Measurements from ENCODE around the gene DYSF.
"Not testable (repeated sequence)": the region's sequence is repeated elsewhere in the genome, so short reads cannot be mapped to it uniquely, and the experiment has no call there.

DYSF gene

GRCh38 chr2:71453404-71454220 is at the start of gene DYSF:
DYSF (plus strand) TSS chr2:71453561.
- no peak for DNase-seq (ENCODE audit: low read depth in 2 of 2)

DNA sequence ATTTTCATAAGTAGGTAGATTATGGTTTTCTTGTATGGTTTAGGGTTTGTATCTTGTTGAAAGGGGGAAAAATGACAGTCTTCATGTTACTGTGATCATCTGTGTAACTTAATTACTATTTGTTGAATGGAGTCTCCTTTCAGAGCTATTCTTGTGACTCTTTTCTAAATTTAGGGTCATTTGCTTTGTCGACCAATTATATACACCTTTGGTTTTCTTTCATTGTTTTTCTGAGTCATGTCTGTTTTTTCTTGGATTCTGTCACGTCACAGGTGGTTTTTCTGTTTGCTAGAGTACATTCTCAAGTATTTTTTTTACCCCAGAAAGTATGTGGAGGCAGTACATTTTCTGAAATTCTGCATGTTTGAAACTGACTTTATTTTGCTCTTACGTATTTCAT is 43.8 kb upstream of the DYSF start:
- DNase-seq (ENCODE audit: low read depth in 2 of 2), result no peak

- no peak for DNase-seq (ENCODE audit: low read depth in 2 of 2)
Measured at GRCh38 chr2:71410696-71411095, 42.7 kb upstream of the DYSF start.

DNA sequence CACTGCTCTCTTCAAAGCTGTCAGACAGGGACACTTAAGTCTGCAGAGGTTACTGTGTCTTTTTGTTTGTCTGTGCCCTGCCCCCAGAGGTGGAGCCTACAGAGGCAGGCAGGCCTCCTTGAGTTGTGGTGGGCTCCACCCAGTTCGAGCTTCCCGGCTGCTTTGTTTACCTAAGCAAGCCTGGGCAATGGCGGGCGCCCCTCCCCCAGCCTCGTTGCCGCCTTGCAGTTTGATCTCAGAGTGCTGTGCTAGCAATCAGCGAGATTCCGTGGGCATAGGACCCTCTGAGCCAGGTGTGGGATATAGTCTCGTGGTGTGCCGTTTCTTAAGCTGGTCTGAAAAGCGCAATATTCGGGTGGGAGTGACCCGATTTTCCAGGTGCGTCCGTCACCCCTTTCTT is 36.5 kb upstream of the DYSF start:
- DNase-seq (ENCODE audit: low read depth in 2 of 2), result not testable (repeated sequence)

DNA sequence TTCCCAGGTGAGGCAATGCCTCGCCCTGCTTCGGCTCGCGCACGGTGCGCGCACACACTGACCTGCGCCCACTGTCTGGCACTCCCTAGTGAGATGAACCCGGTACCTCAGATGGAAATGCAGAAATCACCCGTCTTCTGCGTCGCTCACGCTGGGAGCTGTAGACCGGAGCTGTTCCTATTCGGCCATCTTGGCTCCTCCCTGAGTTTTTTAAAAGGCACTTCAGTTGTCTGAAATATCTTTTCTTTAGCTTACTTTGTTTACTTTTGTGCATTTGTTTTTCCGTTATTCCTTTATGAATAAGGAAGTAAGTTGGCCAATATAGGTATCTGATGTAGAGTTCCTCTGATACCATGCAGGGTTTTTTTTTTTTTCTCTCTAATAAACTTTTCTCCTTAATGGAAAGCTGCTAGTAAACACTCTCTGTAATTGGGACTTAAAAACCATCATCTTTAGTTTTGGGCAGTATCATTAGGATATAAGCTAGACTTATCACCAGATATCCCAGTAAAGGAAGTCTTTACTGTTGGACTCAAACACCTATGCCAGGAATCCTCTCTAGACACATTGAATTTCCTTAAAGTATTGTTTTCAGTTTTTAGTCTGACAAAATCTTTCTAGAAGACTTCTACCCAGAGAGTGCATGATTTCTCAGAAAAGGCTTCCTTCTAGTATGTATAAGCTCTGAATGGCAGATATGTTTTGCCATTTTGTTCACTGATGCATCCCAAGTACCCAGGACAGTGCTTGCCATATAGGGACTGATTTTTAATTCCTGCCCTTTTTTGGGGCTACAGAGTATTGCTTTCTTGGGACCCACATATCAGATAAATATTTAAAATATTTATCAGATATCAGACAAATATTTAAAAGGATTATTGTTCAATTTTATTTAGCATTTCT is 35.8 kb upstream of the DYSF start:
- no peak for DNase-seq (ENCODE audit: low read depth in 2 of 2)

- no peak for DNase-seq (ENCODE audit: low read depth in 2 of 2)
Measured at GRCh38 chr2:71419145-71419544, 34.2 kb upstream of the DYSF start.

- no peak for DNase-seq (ENCODE audit: low read depth in 2 of 2)
Measured at GRCh38 chr2:71419976-71420375, 33.4 kb upstream of the DYSF start.

DNA sequence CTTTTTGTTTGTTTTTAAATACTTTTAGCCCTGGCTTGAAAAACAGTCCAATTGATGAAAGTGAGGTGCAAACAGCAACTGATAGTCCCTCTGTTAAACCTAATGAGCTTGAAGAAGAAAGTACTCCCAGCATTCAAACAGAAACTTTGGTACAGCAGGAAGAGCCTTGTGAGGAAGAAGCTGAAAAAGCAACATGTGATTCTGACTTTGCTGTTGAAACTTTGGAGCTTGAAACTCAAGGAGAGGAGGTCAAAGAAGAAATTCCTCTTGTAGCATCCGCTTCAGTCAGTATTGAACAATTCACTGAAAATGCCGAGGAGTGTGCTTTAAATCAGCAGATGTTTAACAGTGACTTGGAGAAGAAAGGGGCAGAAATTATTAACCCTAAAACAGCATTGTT is 30.6 kb upstream of the DYSF start:
- no peak for DNase-seq (ENCODE audit: low read depth in 2 of 2)

DNA sequence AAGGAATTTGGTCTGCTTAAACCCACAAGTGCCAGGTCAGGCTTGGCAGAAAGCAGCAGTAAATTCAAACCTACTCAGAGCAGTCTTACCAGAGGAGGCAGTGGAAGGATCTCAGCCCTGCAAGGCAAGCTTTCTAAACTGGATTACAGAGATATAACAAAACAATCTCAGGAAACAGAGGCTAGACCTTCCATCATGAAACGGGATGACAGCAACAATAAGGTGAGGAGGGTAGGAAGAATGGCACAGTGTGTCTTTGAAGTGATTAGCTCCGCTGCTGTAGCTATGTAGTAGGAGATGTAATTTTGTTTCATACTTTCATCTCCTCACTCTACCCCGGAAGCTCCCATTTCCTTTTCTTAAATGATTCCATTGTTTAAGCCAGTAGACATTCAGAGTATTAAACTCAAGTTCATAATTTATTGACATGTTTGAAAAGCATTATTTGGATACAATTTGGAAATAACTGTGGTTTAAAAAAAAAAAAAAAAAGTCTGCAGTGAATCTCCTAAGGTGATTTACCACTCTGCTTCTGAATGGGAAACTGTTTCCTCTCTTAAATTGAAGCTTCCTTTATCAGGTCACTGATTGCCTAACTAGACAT is 29.4 kb upstream of the DYSF start:
- DNase-seq (ENCODE audit: low read depth in 2 of 2), result no peak

DNA sequence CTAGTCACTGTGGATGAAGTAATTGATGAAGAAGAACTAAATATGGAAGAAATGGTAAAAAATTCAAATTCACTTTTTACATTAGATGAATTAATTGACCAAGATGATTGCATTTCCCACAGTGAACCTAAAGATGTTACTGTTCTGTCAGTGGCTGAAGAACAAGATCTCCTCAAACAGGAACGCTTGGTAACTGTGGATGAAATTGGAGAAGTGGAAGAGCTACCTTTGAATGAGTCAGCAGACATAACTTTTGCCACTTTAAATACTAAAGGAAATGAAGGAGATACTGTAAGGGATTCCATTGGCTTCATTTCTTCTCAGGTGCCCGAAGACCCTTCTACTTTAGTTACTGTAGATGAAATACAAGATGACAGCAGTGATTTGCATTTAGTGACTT is 26.6 kb upstream of the DYSF start:
- DNase-seq (ENCODE audit: low read depth in 2 of 2), result no peak

DNA sequence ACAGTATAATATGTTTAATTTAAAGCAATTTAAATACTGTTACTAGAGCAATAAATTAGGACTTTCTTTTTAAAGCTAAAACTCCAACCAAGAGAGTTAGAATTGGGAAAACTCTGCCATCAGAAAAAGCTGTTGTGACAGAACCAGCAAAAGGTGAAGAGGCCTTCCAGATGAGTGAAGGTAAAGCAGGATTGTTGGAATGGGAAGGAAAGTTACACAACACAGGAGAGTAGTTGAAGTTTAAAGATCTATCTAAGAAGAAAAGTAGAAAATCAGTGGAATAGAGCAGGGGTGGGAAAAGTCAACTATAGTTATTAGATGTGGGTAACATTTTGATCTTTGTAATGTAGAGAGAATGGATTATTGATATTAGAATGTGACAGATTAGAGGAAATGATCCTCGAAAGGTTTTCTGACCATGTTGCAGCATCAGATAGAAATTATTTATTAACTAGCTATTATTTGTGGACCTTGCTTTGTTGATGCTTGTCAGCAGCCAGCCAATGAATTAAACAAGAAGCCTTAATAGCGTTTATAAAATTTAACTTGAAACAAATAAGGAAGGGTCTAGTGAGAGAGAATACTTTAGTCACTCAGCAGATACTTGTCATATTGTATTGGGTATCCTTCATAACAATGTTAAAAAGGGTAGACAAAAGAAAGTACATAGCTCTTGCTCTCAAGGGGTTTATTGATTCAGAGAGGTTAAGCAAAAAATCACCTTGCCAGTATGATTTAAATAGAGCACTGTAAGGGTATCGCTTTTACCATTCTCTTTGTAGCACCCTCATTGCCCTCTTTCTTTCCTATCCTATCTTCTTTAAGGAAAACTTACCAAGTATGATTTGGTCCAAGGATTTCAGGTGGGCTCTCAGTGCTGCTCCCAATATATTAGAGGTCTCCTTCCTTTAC is 24.6 kb upstream of the DYSF start:
- no peak for DNase-seq (ENCODE audit: low read depth in 2 of 2)

- not testable (repeated sequence) for DNase-seq (ENCODE audit: low read depth in 2 of 2)
Measured at GRCh38 chr2:71445142-71445541, 8.2 kb upstream of the DYSF start.

DNA sequence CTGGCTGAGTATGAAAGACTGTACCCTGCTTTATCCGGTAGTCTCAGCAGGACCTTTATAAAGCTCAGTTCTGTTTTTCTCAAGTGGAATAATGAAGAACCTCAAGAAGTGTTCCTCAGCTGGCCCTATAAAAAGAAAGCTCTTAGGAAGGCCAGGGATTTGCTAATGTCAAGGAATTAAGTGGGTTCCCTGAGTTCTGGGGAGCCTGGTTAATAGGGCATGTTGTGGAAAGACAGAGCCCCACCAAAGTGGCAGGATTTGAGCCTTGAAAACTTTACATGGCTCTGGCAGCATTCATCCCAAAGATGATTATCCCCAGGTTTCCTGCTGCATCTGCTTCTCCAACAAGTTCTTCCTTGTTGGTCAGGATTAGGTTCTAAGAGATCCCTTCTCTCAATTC is 6.9 kb upstream of the DYSF start:
- no peak for DNase-seq (ENCODE audit: low read depth in 2 of 2)

- no peak for DNase-seq (ENCODE audit: low read depth in 2 of 2)
Measured at GRCh38 chr2:71449343-71449742, 4.0 kb upstream of the DYSF start.

DNA sequence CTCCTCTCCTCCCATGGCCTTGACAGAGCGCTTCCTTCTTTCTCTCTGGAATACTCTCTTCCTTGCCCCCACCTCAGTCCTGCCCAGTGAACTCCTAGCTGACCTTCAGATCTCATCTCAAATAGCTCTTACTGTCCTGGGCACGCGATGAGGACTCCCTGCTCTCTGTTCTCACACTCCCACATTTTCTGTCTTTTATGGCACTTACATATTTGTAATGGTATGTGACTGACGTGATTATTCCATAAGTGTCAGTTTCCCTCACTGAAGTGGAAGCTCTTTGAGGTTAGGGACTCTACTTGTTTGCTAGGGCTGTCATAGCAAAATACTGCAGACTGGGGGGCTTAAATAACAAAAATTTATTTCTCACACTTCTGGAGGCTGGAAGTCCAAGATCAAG is 1.7 kb upstream of the DYSF start:
- DNase-seq (ENCODE audit: low read depth in 2 of 2), result no peak

DNA sequence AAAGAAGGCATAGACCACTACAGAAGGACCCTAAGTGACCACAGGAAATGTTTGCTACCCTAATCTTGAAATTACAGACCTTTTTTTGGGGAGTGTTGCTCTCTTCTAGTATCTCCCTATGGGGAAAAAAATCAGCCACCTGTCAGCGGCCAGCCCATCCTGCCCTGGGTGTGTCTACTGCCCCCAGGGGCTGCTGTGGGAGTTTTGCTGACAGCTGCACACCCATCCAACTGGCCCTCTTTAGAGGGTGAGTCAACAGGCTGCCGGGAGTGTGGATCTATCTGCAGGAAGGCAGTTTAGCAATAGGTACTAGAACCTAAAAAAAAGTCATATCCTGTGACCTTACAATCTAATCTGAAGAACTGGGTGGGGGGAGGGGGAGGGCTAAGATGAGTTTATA is 796 bp upstream of the DYSF start:
- no peak for DNase-seq (ENCODE audit: low read depth in 2 of 2)

DNA sequence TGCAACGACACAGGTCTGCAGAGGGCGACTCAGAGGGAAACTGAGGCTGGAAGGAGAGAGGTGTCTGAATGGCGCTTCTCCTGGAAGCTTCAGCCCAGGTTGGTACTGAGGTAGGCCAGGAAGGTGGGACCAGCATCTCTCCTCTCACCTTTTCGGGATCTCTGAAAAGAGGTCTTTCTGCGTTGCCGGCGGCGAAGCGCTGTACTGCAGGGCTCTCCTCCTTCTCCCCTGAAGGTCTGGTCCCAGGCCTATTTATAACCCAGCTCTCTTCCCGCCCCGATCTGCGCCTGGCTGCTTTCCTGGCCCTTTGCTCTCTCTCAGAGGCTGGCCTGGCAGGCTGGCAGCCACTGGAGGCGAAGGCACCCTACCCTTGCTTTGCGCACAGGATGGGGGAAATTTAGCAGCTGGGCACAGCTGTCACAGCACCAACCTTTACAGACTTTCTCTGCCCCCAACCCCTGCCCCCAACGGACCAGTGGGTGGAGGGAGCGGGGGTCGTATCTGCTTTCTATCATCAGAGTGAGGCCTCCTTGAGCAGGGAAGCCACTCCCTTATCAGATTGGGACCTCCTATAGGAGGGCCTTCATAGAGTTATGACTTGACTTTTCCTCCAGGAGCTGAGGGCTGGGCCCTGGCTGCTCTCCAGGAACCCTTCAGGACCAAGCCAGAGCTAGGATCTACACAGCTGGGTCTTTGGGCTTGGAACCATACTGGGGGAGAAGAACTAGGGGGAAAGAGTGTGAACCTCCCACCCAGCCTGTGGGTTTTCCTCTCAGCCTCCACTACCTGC is 1.1 kb downstream of the DYSF start:
- no peak for DNase-seq (ENCODE audit: low read depth in 2 of 2)

DNA sequence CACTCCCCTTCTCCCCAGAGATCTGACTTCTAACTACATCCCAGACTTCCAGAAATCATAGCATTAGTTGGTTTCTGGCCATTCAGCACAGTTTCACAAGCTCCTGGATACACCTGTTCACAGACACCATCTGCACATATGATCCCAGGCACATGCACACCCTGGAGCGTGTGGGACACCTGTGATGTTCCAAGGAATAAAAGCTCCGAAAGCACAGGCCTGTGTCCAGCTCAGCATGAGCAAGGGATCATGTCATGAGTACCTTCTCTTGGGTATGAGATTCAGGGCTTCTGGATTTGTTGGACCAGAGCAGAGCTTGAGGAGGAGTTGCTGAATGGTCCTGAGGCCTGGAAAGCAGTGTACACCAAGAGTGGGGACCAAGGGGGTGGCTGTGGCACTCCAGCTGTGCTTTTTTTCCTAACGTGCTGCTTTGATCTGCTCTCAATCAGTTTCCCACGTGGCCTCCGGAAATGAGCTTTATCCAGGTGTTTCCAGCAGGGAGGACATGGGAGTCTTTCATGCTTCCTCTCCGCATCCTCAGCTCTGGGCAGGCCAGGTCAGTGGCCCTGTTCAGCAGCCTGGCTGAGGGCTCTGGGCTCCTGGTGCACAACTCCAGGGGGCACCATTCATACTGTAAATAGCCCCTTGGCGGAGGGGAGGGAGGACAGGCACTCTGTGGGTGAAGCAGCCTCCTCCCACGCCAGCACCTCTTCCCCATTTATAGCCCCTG is 1.8 kb downstream of the DYSF start:
- no peak for DNase-seq (ENCODE audit: low read depth in 2 of 2)

DNA sequence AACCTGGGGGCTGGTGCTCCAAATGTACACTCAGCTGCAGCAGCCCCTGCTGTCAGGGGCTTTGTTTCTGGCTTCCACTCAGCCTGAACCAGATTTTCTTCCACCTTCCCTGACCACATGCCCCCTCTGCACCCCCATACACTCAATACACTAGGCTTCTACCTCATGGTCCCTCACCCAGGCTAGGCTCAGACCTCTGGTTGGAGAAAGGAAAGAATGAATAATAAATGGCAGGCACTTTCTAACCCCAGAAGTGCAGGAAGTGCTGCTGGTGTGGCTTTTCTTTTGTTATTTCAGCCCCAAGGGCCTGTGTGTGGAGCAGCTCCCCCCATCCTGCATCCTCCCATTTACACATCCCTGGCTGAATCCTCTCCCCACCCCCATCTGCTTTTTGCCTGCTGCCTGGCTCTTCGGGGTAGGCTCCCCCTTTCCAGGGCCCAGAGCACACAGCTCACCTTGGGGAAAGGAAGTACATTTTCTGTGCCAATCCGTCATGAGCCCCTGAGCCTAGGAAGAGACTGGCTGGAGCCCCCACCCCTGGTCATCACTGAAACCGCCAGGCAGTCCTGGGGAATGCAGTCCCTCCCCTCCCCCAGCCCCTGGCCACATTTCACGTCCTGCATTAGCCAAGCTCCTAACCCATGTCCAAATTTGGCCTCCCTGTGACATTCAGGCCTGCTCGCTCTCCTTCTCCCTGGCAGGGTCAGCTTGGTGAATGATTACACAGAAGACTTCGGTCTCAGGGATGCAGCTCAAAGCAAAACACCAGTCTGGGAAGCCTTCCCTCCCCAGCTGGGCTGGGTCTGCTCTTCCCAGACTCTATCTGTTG is 2.6 kb downstream of the DYSF start:
- no peak for DNase-seq (ENCODE audit: low read depth in 2 of 2)

All from stimulated activated CD4-positive, alpha-beta T cell treated with anti-CD3 and anti-CD28 coated beads, Interleukin-4, amount 100 ng/mL, for 48 hours (primary cell).